ENCODE results near the gene SV2B. TPM values are rescaled to one million over a fixed set of nuclear protein-coding genes. Genes with fewer than 3 reads are reported as not detected.

The SV2B gene
- total RNA-seq, 1 donor from 2014 or later: 1.2 TPM

- intact Hi-C loops (cut with DNase I): no loop called here
- no peak for TF ChIP-seq CTCF (IDR thresholded peaks at IDR 0.05)
- H3K36me3 ChIP-seq: no peaks in the 10 kb centered on the region
Measured at GRCh38 chr15:91275844-91276243, 175.8 kb downstream of the SV2B start.

GRCh38 chr15:91278951-91279350 is 178.9 kb downstream of the SV2B start:
- H3K4me1 ChIP-seq: no peaks in the 10 kb centered on the region
- intact Hi-C loops (cut with DNase I): no loop called here
- H3K27me3 ChIP-seq (ENCODE audit: low read depth): no peaks in the 10 kb centered on the region
- DNase-seq (no peak), ATAC-seq (no peak)
- no peak for TF ChIP-seq CTCF (IDR thresholded peaks at IDR 0.05)
- H3K9me3 ChIP-seq: no peaks in the 10 kb centered on the region
- no peak overlapping the region for H3K27ac ChIP-seq
- no peak overlapping the region for H3K4me3 ChIP-seq
- H3K36me3 ChIP-seq: no peaks in the 10 kb centered on the region

More at GRCh38 chr15:91275844-91276243, 175.8 kb downstream of the SV2B start:
- no peaks in the 10 kb centered on the region for H3K27me3 ChIP-seq (ENCODE audit: low read depth)
- H3K4me3 ChIP-seq: no peak overlapping the region
- no peaks in the 10 kb centered on the region for H3K9me3 ChIP-seq
- ATAC-seq: no peak
- H3K4me1 ChIP-seq: peaks cover 7% of the 10 kb centered on the region
- DNase-seq: no peak
- H3K27ac ChIP-seq: no peak overlapping the region

- TF ChIP-seq CTCF (IDR thresholded peaks at IDR 0.05): no peak
- H3K36me3 ChIP-seq: no peaks in the 10 kb centered on the region
- no peak overlapping the region for H3K4me3 ChIP-seq
- intact Hi-C loops (cut with DNase I): no loop called here
- H3K9me3 ChIP-seq: no peaks in the 10 kb centered on the region
- H3K27me3 ChIP-seq (ENCODE audit: low read depth): no peaks in the 10 kb centered on the region
- no peaks in the 10 kb centered on the region for H3K4me1 ChIP-seq
- no peak for DNase-seq
- ATAC-seq: no peak
- no peak overlapping the region for H3K27ac ChIP-seq
Measured at GRCh38 chr15:91279486-91279885, 179.4 kb downstream of the SV2B start.

- Histone ChIP-seq H3K4me1 (no peaks in the 10 kb centered on the region), H3K9me3 (no peaks in the 10 kb centered on the region), H3K4me3 (no peak overlapping the region), H3K27ac (no peak overlapping the region), H3K27me3 (ENCODE audit: low read depth) (no peaks in the 10 kb centered on the region), H3K36me3 (no peaks in the 10 kb centered on the region)
- no peak for DNase-seq
- no peak for TF ChIP-seq CTCF (IDR thresholded peaks at IDR 0.05)
- ATAC-seq: no peak
- intact Hi-C loops (cut with DNase I): no loop called here
Measured at GRCh38 chr15:91281947-91282346, 181.9 kb downstream of the SV2B start.

- intact Hi-C loops (cut with DNase I): no loop called here
Measured at GRCh38 chr15:91282486-91282885, 182.4 kb downstream of the SV2B start.

More at GRCh38 chr15:91282486-91282885, 182.4 kb downstream of the SV2B start:
- H3K27ac ChIP-seq: no peak overlapping the region
- no peak for TF ChIP-seq CTCF (IDR thresholded peaks at IDR 0.05)
- no peaks in the 10 kb centered on the region for H3K36me3 ChIP-seq
- H3K4me1 ChIP-seq: no peaks in the 10 kb centered on the region
- ATAC-seq: no peak
- no peak overlapping the region for H3K4me3 ChIP-seq
- H3K9me3 ChIP-seq: no peaks in the 10 kb centered on the region
- DNase-seq: no peak
- no peaks in the 10 kb centered on the region for H3K27me3 ChIP-seq (ENCODE audit: low read depth)

All from lower lobe of right lung (tissue), 2 donors.